GM12878 (cell line): ENCODE data around the gene UVSSA. TPM values are rescaled to one million over a fixed set of nuclear protein-coding genes. Genes with fewer than 3 reads are reported as not detected.

Experiments
- ATAC-seq: fragments of 200-7000 bp; cut with Tn5 transposase; 3 replicates; pipeline ENCODE4 v1.9.1; 2020; ENCODE audit warnings: mild to moderate bottlenecking, moderate library complexity
- BruUV-seq: library from RNA; stranded (reverse); fragments of 400-500 nt; replicated peaks from 2 replicates; lab custom pipeline; 2021; lab: Mats Ljungman, UMichigan
- CTCF ChIA-PET: fragments of 300-600 bp; sonication (Branson Sonifier 250); formaldehyde crosslinking; extraction: SDS; loops from one replicate; lab custom pipeline; 2021; ENCODE audit warnings: inconsistent platforms; lab: Yijun Ruan, JAX
- POLR2A ChIA-PET: fragments of 350-600 bp; formaldehyde crosslinking; extraction: SDS; loops from one replicate; lab custom pipeline; 2021; ENCODE audit warnings: inconsistent platforms; lab: Charles Lee
- RAD21 ChIA-PET: fragments of 300-600 bp; sonication (Branson Sonifier 250); formaldehyde crosslinking; loops from one replicate; lab custom pipeline; 2023; ENCODE audit warnings: antibody characterized with exemption; ENCODE audit not compliant: unreplicated experiment; lab: Charles Lee
- SMC1A ChIA-PET: fragments of 300-600 bp; sonication (Branson Sonifier 250); formaldehyde crosslinking; loops from one replicate; lab custom pipeline; 2023; ENCODE audit not compliant: unreplicated experiment, uncharacterized antibody; lab: Charles Lee
- DNase-seq: peaks from one replicate; pipeline ENCODE4 v3.0.0-alpha.2; 2011; ENCODE audit warnings: low read depth, low spot score
- FAIRE-seq: peaks from 3 replicates; lab custom pipeline; 2011; peaks lifted over from hg19 to GRCh38; lab: Jason Lieb, UNC
- H2AFZ ChIP-seq: 2 replicates; pipeline ENCODE4 v1.6.0; 2011; ENCODE audit warnings: low read depth, low read length, control low read depth; ENCODE audit not compliant: control insufficient read depth
- H3K27ac ChIP-seq: 2 replicates; pipeline ENCODE4 v1.5.1; 2011; ENCODE audit warnings: control low read depth; ENCODE audit not compliant: control insufficient read depth, insufficient read depth
- H3K27me3 ChIP-seq, 2 experiments: replicated peaks in 1 of 2; 2 replicates each; pipeline versions ENCODE4 v1.6.0 to v1.6.1; 2011; ENCODE audit warnings: low read length in 1 of 2; ENCODE audit not compliant: control insufficient read depth in 2 of 2, insufficient read depth in 2 of 2
- H3K36me3 ChIP-seq, 2 experiments: 2 replicates each; pipeline ENCODE4 v1.5.1; 2011; ENCODE audit warnings: low read length in 1 of 2; ENCODE audit not compliant: control insufficient read depth in 2 of 2, insufficient read depth in 2 of 2
- H3K4me1 ChIP-seq: 2 replicates; pipeline ENCODE4 v1.6.1; 2011; ENCODE audit warnings: mild to moderate bottlenecking, low read length, moderate library complexity, mixed read lengths; ENCODE audit not compliant: control insufficient read depth, insufficient read depth
- H3K4me2 ChIP-seq: 2 replicates; pipeline ENCODE4 v1.6.0; 2011; ENCODE audit warnings: control low read depth; ENCODE audit not compliant: control insufficient read depth, insufficient read depth
- H3K4me3 ChIP-seq: fragments of 200-600 bp; sonication (generic); 2 replicates; pipeline ENCODE4 v1.5.1; 2016
- H3K79me2 ChIP-seq: 2 replicates; pipeline ENCODE4 v1.6.0; 2011; ENCODE audit warnings: low read length; ENCODE audit not compliant: control insufficient read depth, insufficient read depth
- H3K9ac ChIP-seq: 2 replicates; pipeline ENCODE4 v1.8.0; 2011; ENCODE audit warnings: low read length, control low read depth, mixed read lengths; ENCODE audit not compliant: control insufficient read depth, insufficient read depth
- H3K9me3 ChIP-seq: replicated peaks from 3 replicates; pipeline ENCODE4 v1.5.1; 2011; ENCODE audit warnings: mild to moderate bottlenecking, low read length; ENCODE audit not compliant: control insufficient read depth, insufficient read depth
- H4K20me1 ChIP-seq: 2 replicates; pipeline ENCODE4 v1.6.0; 2011; ENCODE audit not compliant: control insufficient read depth, insufficient read depth
- ATF7 ChIP-seq: fragments of 450-650 bp; IDR thresholded peaks from 2 replicates; pipeline ENCODE4 v1.6.1; 2016; ENCODE audit warnings: low read depth, mild to moderate bottlenecking
- GATAD2B ChIP-seq: fragments of 450-650 bp; conservative IDR thresholded peaks from 2 replicates; pipeline ENCODE4 v1.6.1; 2017; ENCODE audit warnings: low read depth, mild to moderate bottlenecking, moderate library complexity
- HDAC2 ChIP-seq: fragments of 200-600 bp; sonication (generic); IDR thresholded peaks from 2 replicates; pipeline ENCODE4 v1.6.1; 2017
- MYB ChIP-seq: fragments of 150-350 bp; IDR thresholded peaks from 2 replicates; pipeline ENCODE4 v1.6.1; 2014; ENCODE audit warnings: mild to moderate bottlenecking, low read depth, low read length, borderline replicate concordance
- POLR2A ChIP-seq: IDR thresholded peaks from 2 replicates; pipeline ENCODE4 v1.6.1; 2011; ENCODE audit warnings: low read depth, mild to moderate bottlenecking, low read length
- RB1 ChIP-seq: fragments of 450-650 bp; formaldehyde crosslinking; IDR thresholded peaks from 2 replicates; pipeline ENCODE4 v1.6.1; 2017; ENCODE audit warnings: mild to moderate bottlenecking, borderline replicate concordance
- RFX5 ChIP-seq: IDR thresholded peaks from 2 replicates; pipeline ENCODE4 v1.6.1; 2011; ENCODE audit warnings: low read depth, low read length, improper control_type of control experiment
- SIN3A ChIP-seq: IDR thresholded peaks from 2 replicates; pipeline ENCODE4 v1.6.1; 2012; ENCODE audit warnings: low read depth, low read length, improper control_type of control experiment
- SIX5 ChIP-seq: IDR thresholded peaks from 2 replicates; pipeline ENCODE4 v1.6.1; 2011; ENCODE audit warnings: mild to moderate bottlenecking, low read depth, low read length, moderate library complexity; ENCODE audit not compliant: severe bottlenecking
- ZBED1 ChIP-seq: IDR thresholded peaks from 2 replicates; pipeline ENCODE4 v1.6.1; 2016; ENCODE audit warnings: borderline replicate concordance
- WGBS: methylation state at CpG from one replicate; pipeline ENCODE4 v1.1.6; 2016; ENCODE audit warnings: low lambda C conversion rate; ENCODE audit not compliant: insufficient replicate concordance, insufficient coverage; ENCODE audit errors: missing lambda C conversion rate; 5-methylcytosine and 5-hydroxymethylcytosine counted together
- in situ Hi-C: fragments of 300-500 bp; cut with MboI; formaldehyde crosslinking; loops from 9 replicates; pipeline ENCODE4 v1.14.3; 2018; ENCODE audit warnings: mixed read lengths
- intact Hi-C: fragments of 100-400 bp; cut with micrococcal nuclease; formaldehyde crosslinking; loops from one replicate; pipeline ENCODE4 v1.14.2; 2022; ENCODE audit not compliant: unreplicated experiment
- polyA plus RNA-seq, 11 experiments: library from polyadenylated mRNA; depleted of rRNA in 4 of 11; unstranded in 6 of 11; stranded (reverse) in 5 of 11; fragments of >200 nt; fragmentation: Nextera tagmentation in 4 of 11; fragmentation: Illumina TruSeq in 1 of 11; extraction: Ambion mirVana in 4 of 11; extraction: Trizol in 1 of 11; gene quantifications; 1 replicate in 1 of 11; 2 replicates in 10 of 11; pipeline versions ENCODE4 v1.2.1 to v1.2.3, GENCODE V29; 2011 to 2016; ENCODE audit warnings: inconsistent platforms in 2 of 11, missing spikeins in 2 of 11, low read depth in 1 of 11
- total RNA-seq, 4 experiments: library from RNA; depleted of rRNA in 3 of 4; stranded (reverse); fragments of >200 nt in 3 of 4; fragmentation: Illumina TruSeq in 1 of 4; extraction: Trizol in 1 of 4; gene quantifications; 2 replicates each; pipeline versions ENCODE4 v1.2.1 to v1.2.3, GENCODE V29; 2013 to 2021

The UVSSA gene
- total and polyA plus RNA-seq, 10 of the 15 experiments (the other 5 are each of a cell fraction or from before 2014, with no cell fraction given) = 0.34 to 16.8 (median 3.6) TPM

DNA sequence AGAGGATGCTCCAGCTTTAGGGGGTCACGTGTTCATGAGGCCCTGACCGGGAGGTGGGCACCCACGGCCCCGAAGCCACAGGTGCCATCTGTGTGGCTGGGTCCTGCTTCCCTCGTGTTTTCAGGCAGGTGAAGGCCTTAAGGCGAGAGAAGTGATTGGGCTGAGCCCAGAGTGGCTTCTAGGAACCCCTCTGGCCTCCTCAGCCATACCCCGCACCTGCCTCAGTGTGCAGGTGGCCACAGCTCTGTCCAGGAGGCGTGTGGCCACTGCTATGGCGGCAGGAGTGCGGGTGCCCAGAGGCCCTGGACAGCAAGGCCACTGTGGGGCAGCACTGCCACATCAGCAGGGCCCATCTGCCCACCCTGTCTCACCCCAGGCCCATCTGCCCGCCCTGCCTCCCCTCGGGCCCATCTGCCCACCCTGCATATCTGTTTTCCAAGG is 34.2 kb downstream of the UVSSA start:
- H3K4me3 ChIP-seq = no peak overlapping the region
- TF ChIP-seq ATF7 = no peak
- no peak for TF ChIP-seq SIX5
- TF ChIP-seq MYB = no peak
- no peak for TF ChIP-seq POLR2A
- no peak for TF ChIP-seq RFX5
- TF ChIP-seq, all 136 proteins: peak for 0
- Histone ChIP-seq H2AFZ (no peak overlapping the region), H3K4me1 (no peaks in the 10 kb centered on the region), H3K27ac (no peak overlapping the region), H3K27me3 (no peaks in the 10 kb centered on the region), H4K20me1 (no peaks in the 10 kb centered on the region), H3K36me3 (peaks cover 0 to 1% of the 10 kb centered on the region in 2 experiments; a peak in 1 of 4 replicates), H3K9ac (no peak overlapping the region), H3K9me3 (no peaks in the 10 kb centered on the region; the same call in 2 of the 3 replicates), H3K79me2 (no peaks in the 10 kb centered on the region), H3K4me2 (no peak overlapping the region)
- ChIA-PET POLR2A (no interaction called here), SMC1A (no interaction called here), RAD21 (no interaction called here), CTCF (no interaction called here)
- BruUV-seq = no TSS peak
- ATAC-seq (no peak), FAIRE-seq (no peak), DNase-seq (no peak)
- in situ Hi-C loops (no loop called here), intact Hi-C loops (no loop called here)
- WGBS = 88% methylated on average over 12 of the region's 12 CpGs

DNA sequence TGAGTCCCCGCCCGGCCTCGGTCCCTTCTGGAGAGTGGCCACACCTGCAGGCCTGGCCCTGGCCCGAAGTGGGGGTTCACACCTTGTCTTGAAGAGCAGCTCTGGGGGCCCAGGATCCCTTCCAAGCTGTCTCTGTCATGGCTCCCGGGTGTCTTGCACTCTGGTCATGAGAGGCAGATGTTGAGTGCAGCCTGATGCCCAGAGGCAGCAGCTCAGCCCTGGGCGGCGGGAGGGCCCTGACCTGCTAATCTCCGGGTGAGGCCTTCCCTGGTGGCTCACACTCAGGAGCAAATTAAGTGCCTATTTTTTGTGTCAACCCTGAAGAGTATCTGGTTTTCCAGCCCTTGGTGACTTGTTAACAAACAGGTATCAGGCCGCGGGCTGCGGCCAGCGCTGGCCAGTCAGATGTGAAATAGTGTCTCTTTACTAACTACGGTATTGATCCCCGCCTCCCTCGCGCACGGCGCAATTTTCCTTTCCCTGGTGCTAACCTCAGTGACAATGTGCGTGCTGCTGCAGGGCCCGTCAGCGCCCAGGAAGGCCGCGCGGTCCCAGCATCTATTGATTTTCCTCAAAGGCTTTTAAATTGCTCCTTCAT is 35.0 kb downstream of the UVSSA start:
- Histone ChIP-seq H3K4me3 (no peak overlapping the region), H4K20me1 (no peaks in the 10 kb centered on the region), H3K27me3 (no peaks in the 10 kb centered on the region), H2AFZ (no peak overlapping the region), H3K4me1 (no peaks in the 10 kb centered on the region), H3K9me3 (no peaks in the 10 kb centered on the region; the same call in 2 of the 3 replicates), H3K27ac (no peak overlapping the region), H3K4me2 (no peak overlapping the region), H3K79me2 (no peaks in the 10 kb centered on the region), H3K36me3 (peaks cover 0 to 4% of the 10 kb centered on the region in 2 experiments; a peak in 1 of 4 replicates), H3K9ac (no peak overlapping the region)
- no TSS peak for BruUV-seq
- ChIA-PET CTCF (no interaction called here), SMC1A (no interaction called here), RAD21 (no interaction called here), POLR2A (no interaction called here)
- ATAC-seq = no peak
- FAIRE-seq = no peak
- 93% methylated on average over 24 of the region's 24 CpGs for WGBS
- intact Hi-C loops (no loop called here), in situ Hi-C loops (no loop called here)
- DNase-seq = no peak
- TF ChIP-seq ZBED1 (no peak), RB1 (no peak), GATAD2B (no peak), SIN3A (no peak), HDAC2 (no peak)
